ENCODE measurements around the gene HIVEP2.

The HIVEP2 gene

DNA sequence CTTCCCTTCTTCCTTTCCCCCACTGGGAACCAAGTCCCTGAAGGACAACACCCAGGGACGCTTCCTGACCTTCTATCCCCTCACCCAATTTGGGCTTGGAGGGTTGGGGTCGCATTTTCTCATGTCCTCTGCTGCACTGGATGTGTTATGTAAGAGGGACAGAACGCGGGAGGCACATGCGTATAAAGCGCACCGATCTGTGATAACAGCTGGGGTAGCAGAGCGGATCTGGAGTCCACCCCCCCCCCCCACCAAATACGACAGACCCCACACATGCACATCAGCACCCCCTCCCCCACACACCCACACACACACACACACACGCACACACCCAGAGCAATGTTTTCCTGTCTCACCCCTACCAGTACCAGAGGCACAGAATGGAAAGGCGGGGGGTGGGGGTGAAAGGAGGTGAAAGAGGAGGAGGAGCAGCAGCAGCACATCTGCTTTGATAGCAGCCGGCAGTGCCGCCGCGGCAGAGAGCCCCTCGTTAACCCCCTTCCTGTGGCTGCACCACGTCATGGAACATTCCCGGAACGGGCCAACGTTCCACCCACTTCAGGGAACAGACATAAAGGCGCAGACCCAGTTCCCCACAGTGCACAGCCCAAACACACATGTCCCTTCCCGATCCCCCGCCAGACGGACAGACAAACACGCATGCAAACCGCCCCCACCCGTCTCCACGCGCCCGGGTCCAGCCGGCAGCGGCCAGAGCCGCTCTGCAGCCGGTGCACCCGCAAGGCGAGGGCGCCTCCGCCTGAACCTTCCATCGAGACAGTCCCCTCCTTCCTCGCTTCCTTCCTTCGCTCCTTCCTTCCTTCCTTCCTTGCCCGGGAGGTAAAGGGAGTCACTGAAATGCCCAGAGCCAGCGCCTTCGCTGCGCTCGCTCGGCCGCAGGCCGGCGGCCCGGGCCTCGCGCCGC is 590 bp downstream of the HIVEP2 start:
- DNase-seq = peak; percentile 85

DNA sequence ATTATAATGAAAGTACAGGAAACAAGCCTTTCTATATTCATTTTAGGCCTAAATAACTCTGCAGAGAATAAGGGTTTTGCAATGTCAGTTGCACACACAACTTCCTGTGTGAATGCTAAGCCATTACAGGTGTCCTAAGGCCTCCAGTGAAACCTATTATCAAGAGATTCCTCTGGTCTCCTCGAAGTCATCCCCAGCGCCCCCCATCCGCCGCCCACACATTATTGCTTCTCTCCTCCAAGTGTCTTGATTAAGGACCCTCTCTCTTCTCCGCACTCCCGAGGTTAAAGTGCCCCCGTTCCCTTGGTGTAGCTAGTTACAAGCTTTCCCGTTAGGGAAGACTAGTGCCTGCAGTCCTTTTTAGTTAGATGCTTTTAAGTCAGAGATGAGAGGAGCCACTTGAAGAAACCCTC is 1.3 kb downstream of the HIVEP2 start:
- DNase-seq = peak; percentile 6

GRCh38 chr6:142942805-142943227 is 2.2 kb downstream of the HIVEP2 start:
- peak; percentile 69 for DNase-seq

GRCh38 chr6:142942238-142942637 is 2.7 kb downstream of the HIVEP2 start:
- no peak for DNase-seq

DNA sequence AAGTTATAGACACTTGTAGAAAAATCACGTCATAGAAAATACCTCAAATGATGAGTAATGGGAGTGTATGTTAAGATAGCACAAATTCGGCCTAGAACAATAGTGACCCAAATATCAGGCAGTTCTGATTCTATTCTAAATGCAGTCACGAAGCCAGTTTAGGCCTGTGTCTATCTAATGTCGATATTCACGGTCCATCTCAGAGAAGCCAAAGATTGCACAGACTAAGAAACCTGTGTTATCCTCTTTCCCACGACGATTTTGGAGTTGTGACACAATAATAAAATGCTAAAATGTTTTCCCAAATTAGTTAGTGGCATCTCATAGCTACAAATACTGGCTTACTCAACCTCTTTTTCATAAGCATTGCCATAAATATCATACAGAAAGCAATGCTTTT is 4.0 kb downstream of the HIVEP2 start:
- DNase-seq = no peak

DNA sequence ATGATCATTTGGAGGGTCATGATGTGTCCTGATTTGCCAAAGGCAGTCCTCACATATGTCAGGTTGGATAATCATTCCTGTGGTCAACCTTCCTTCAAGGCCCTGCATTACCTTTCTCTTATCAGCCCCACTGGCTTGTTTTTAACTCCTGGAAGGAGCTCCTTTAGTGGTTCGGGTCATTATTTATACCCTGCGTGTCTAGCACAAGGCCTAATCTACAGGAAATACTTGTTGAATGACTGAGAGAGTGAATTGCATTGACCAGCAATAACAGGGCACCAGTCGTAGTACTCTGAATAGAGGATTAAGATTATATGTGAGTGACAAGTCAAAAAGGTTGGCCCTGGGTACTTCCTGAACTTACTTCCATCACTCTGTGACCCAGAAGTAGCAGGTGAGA is 4.5 kb downstream of the HIVEP2 start:
- peak; percentile 27 for DNase-seq

GRCh38 chr6:142938510-142938909 is 6.5 kb downstream of the HIVEP2 start:
- DNase-seq = no peak

DNA sequence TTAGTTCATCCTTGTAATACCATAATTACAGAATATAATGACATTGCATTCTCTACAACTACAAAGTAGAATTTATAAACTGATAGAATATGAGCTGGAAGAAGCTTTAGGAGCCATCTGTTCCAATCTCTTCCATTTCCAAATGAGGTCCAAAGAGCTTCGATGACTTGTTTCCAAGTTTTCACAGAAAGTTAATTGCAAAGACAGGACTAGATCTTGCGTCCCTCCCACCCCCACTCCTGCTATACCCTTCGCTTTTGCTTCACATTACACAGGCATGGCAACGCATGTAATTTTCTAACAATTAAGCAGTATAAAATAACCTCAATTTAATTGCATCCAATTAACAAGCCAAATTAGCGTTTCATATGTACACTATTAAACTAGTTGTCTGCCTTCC is 7.0 kb downstream of the HIVEP2 start:
- DNase-seq = no peak

GRCh38 chr6:142935553-142936517 is 9.1 kb downstream of the HIVEP2 start:
- DNase-seq = no peak

DNA sequence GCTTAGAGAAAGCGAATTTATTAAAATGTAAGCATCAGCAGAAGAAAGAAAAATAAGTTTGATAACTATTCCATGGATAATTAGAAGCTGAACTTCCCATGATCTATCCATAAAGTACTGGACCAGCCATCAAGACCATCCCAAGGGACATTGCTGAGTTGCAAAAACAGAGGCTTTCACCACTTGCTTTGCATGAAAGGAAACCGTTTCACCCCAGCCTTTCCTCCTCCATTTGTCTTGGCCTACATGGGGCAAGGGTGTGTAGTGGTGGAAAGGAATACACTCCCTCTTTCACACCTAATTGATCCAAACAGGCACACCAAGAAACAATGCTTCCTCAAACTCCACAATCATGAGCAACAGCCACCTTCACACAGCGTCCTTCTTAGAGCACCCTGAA is 10.4 kb downstream of the HIVEP2 start:
- no peak for DNase-seq

DNA sequence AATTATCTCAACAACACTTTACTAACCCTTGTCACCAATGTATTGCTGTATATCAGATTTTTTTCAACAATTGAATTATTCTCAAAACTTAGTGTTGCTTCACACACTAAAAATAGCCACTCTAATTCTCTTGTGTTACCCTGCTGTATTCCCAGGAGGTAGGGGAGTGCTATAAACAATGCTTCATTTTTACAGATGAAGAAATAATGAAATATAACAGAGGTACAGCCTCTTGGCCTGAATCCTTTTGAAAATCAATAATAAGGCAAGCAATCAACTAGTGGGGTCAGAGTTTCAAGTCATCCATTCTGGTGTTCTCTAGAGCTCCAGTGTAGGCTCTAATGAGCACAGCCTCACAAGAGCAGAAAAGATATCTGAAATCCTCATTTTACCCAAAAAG is 10.9 kb downstream of the HIVEP2 start:
- no peak for DNase-seq

GRCh38 chr6:142933701-142934100 is 11.3 kb downstream of the HIVEP2 start:
- DNase-seq = no peak

GRCh38 chr6:142932889-142933288 is 12.1 kb downstream of the HIVEP2 start:
- DNase-seq = no peak

DNA sequence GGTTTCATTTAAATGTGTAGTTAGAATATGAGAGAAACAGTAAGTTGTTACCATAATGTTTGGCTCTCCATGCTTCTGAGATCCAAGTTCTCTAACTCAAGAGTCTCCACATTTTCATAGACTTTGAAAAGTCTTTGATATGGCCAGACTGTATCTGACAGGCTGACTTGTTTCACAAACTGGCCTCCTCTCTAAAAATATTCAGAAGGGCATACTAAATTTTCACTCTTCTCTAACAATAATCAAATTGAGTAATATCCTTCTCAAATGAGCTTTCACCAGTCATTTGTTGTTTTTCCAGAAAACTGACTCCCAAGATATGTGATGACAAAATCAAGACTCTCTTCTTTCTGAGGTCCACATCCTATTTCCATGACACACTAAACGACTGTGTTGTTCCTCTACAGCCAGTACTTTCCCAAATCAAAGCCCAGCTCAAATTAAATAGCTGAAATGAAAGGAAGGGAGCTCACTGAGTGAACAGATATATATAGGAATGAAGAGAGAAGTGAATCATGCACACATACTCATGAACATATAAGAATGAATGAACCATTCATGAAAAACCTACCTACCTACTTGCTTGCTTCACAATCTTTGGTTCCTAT is 15.1 kb downstream of the HIVEP2 start:
- no peak for DNase-seq

GRCh38 chr6:142927904-142928303 is 17.1 kb downstream of the HIVEP2 start:
- no peak for DNase-seq

DNA sequence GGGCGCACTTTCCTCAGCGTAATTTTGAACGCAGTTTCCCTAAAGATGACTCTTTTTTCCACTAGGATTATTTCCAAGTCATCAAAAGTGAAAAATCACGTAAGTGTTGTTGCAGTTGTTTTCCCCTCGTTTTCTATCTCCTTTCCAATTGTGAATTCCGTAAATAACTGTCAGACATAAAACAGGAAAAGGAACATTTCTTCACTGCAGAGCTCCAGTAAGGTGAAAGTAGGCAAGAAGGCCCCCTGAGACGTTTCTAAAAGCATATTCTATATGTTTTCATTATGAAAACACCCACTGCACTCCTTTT is 17.8 kb downstream of the HIVEP2 start:
- DNase-seq = peak; percentile 22

DNA sequence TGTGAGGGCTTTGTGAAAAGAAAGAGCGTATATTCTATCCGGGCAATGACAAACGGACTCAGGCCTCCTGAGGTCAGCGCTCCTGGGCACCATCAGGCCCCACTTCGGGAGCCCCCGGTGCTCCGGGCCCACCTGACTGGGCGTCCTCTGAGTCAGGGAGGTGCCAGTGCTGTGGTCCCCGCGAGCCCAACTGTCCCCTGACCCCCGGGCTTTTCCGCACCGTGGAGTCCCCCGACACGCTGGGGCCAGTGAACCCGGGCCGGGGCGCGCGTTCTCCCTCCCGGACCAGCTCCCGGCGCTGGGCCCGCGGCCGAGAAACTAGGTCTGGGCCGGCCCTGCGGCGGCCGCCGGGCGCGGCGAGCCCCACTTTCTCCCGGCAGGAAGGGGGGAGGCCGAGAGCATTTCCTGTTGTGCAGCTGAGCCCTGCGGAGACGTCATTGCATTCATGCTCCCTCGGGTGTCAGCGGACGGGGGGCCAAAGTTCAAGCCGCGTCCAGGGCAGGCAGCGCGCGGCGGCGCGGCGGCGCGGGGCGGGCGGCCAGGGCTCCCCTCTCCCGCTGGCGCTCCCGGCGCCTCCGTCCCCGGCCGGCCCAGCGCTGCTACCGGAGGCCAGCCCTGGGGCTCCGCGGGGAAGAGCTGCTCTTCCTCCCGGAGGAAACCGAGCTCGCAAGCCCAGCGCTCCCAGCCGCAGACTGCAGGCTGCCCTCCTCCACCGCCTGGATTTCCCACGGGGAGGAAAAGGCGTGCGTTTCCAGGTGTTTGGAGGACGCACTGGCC is 18.3 kb downstream of the HIVEP2 start:
- DNase-seq = peak; percentile 65

GRCh38 chr6:142926177-142926493 is 18.8 kb downstream of the HIVEP2 start:
- DNase-seq = no peak

DNA sequence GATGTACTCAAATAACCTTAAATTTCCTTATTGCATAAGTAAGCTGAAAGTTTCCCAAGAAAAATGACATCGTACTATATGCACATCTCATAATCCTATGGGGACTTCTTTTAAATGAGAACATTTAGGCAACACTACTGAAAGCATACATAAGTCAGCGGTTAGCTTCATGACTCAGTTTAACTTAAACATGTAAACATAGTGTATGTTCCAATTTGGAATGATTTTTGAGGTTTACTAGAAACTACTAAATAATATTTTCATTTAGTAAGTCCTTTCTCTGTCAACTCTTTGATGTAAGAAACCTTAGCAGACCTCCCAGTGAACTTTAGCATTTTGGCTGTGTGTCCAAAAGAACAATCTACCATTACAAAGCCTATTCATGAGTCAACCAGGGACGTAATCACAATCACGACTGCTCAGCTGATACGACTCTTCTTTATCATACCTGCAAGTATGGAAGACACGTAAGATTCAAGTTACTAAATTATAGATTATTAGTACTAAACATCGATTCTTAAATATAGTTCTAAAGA is 19.3 kb downstream of the HIVEP2 start:
- peak; percentile 19 for DNase-seq

DNA sequence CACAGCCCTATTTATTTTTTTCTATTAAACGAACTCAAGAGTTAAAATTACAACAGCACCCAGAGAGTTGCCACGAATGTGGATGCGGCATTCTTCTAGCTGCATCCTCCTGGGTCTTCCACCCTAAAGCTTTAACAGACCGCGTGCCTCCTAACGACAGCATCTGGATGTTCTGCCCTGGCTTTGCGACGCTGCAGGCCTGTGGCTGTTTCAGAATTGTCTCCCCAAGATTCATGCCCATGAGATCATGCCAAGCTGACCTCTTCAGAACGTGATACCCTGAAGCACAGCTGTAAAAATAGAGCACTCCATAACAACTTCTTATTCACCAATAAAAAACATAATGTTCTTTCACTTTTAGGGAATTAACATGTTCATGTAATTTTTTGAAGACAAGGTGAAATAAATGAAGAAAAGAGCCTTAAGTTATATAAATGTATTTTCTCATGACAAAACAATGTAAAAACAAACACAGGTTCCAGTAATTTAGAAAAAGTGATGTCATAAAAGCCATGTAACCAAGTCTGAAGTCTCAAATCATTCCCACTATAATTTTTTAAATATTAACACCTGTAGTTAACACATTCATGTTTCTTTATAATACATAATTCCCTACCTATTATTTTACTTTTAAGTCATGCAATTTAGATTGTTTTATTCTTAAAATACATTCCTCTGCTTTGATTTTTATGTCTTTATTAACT is 26.5 kb downstream of the HIVEP2 start:
- no peak for DNase-seq

DNA sequence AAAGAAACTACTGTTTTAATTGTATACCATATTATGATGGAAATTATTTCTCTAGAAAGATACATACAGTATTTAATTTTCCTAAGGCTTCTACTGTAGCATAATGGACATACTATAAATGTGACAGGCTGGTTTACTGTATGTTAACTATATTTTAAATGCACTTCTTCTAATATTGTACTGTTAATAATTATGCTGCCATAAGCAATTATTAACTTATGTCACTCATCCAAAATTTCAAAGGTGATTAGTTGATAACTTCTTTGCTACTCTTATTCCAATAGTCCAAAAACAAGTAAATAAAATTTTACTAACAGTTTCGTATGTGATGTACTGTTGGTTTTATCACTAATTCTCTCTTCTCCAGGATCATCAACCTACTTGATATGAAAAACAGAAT is 28.1 kb downstream of the HIVEP2 start:
- no peak for DNase-seq

Data from hematopoietic multipotent progenitor cell treated with erythropoietin and hydrocortisone succinate and interleukin-3 and kit ligand, for 8 days (in vitro differentiated cells).